ENCODE measurements around the gene NR6A1.

NR6A1 gene

DNA sequence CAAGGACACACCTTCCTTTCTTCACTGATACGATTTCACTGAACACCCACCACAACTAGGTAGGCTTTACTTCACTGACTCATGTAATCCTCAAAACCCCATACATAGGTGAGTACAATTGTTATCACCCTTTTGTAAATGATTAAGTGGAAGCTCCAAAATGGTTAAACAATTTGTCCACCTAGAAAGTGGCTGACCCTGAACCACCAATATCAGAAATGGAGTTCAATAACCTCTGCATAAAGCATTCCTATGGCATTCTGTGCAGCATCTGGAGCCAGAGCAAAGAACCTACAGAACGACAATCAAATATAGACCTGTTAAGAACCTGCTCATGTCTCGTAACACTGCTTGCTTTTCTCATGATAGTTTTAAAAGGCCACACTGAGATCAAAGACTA is 213.2 kb downstream of the NR6A1 start:
- no peak overlapping the region for H3K4me3 ChIP-seq (ENCODE audit: low read length in 2 of 2)

DNA sequence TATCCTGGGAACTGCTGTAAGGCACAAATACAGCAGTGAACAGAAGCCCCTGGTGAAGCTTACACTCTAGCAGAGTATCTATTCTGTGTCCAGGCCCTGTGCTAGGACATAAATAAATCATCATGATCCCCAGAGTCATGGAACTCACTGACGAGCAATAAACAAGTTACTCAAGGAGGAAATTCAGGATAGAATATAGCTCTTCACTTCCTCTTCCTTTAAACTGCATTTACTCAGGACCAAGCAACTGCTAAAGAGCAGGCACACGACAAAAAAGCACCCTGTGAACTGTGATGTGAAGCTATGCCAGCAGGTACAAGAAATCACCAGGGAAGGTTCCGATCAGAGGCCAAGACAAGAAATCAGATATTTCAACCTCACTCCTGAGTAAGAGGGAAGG is 216.1 kb downstream of the NR6A1 start:
- H2BK120ac ChIP-seq (ENCODE audit: low read depth, low read length), result no peak overlapping the region
- H3K14ac ChIP-seq (ENCODE audit: low read length), result no peak overlapping the region
- H3K9ac ChIP-seq (ENCODE audit: low read depth, low read length, poor library complexity), result no peak overlapping the region
- no peaks in the 10 kb centered on the region for H3K9me3 ChIP-seq (replicated peaks in 1 of 2; ENCODE audit: control insufficient read depth in 2 of 2, insufficient read depth in 1 of 2, low read depth in 1 of 2, low read length in 2 of 2)
- no peak overlapping the region for H4K8ac ChIP-seq (ENCODE audit: low read depth, low read length)
- H2BK12ac ChIP-seq (ENCODE audit: low read length), result no peak overlapping the region
- H2AFZ ChIP-seq (ENCODE audit: low read length), result no peak overlapping the region
- WGBS, 2 donors (ENCODE audit: extremely low coverage in 2 of 2, insufficient read length in 2 of 2, insufficient replicate concordance in 1 of 2), result no CpG with 5 or more reads among the region's 3 CpGs
- H3K4me1 ChIP-seq (ENCODE audit: control insufficient read depth in 2 of 2, insufficient read depth in 1 of 2, low read depth in 1 of 2, low read length in 2 of 2), result peaks cover 3 to 5% of the 10 kb centered on the region in 2 donors
- H3K4me3 ChIP-seq (ENCODE audit: low read length in 2 of 2), result no peak overlapping the region
- H3K27ac ChIP-seq (replicated peaks; ENCODE audit: low read length), result no peak overlapping the region
- H2BK5ac ChIP-seq (ENCODE audit: low read length), result no peak overlapping the region
- H2AK5ac ChIP-seq (ENCODE audit: low read depth, low read length), result no peak overlapping the region
- H3K4ac ChIP-seq (ENCODE audit: low read length), result no peak overlapping the region
- no peak overlapping the region for H3K4me2 ChIP-seq (ENCODE audit: insufficient read depth, low read length, poor library complexity, severe bottlenecking)
- H3K36me3 ChIP-seq (replicated peaks in 1 of 2; ENCODE audit: control insufficient read depth in 2 of 2, insufficient read depth in 2 of 2, low read length in 2 of 2), result peaks cover 1 to 16% of the 10 kb centered on the region in 2 donors
- H2BK15ac ChIP-seq (ENCODE audit: low read length), result no peak overlapping the region
- H3K23ac ChIP-seq (ENCODE audit: low read depth, low read length, poor library complexity), result no peak overlapping the region
- no peak overlapping the region for H3K18ac ChIP-seq (ENCODE audit: low read length)
- H3K27me3 ChIP-seq (ENCODE audit: control insufficient read depth in 3 of 3, insufficient read depth in 3 of 3, low read depth in 1 of 3, low read length in 3 of 3), result no peaks in the 10 kb centered on the region
- no peak for DNase-seq (ENCODE audit: low spot score)
- no peaks in the 10 kb centered on the region for H3K79me1 ChIP-seq (ENCODE audit: low read depth, low read length)
- no peak overlapping the region for H4K91ac ChIP-seq (ENCODE audit: low read depth, low read length, poor library complexity)

More for the DNA sequence above, 213.2 kb downstream of the NR6A1 start:
- no peak overlapping the region for H2AFZ ChIP-seq (ENCODE audit: low read length)
- no peak overlapping the region for H3K4ac ChIP-seq (ENCODE audit: low read length)
- H3K4me2 ChIP-seq (ENCODE audit: insufficient read depth, low read length, poor library complexity, severe bottlenecking), result no peak overlapping the region
- peaks cover 2 to 8% of the 10 kb centered on the region in 2 donors for H3K4me1 ChIP-seq (ENCODE audit: control insufficient read depth in 2 of 2, insufficient read depth in 1 of 2, low read depth in 1 of 2, low read length in 2 of 2)
- no peak overlapping the region for H2BK12ac ChIP-seq (ENCODE audit: low read length)
- peaks cover 1 to 14% of the 10 kb centered on the region in 2 donors for H3K36me3 ChIP-seq (replicated peaks in 1 of 2; ENCODE audit: control insufficient read depth in 2 of 2, insufficient read depth in 2 of 2, low read length in 2 of 2)
- H3K23ac ChIP-seq (ENCODE audit: low read depth, low read length, poor library complexity), result no peak overlapping the region
- DNase-seq (ENCODE audit: low spot score), result no peak
- no peak overlapping the region for H2BK15ac ChIP-seq (ENCODE audit: low read length)
- H3K14ac ChIP-seq (ENCODE audit: low read length), result no peak overlapping the region
- H3K18ac ChIP-seq (ENCODE audit: low read length), result no peak overlapping the region
- no peaks in the 10 kb centered on the region for H3K27me3 ChIP-seq (ENCODE audit: control insufficient read depth in 3 of 3, insufficient read depth in 3 of 3, low read depth in 1 of 3, low read length in 3 of 3)
- H2AK5ac ChIP-seq (ENCODE audit: low read depth, low read length), result no peak overlapping the region
- WGBS, 2 donors (ENCODE audit: extremely low coverage in 2 of 2, insufficient read length in 2 of 2, insufficient replicate concordance in 1 of 2), result no CpG with 5 or more reads among the region's 3 CpGs
- H4K91ac ChIP-seq (ENCODE audit: low read depth, low read length, poor library complexity), result no peak overlapping the region
- H4K8ac ChIP-seq (ENCODE audit: low read depth, low read length), result no peak overlapping the region
- no peak overlapping the region for H2BK5ac ChIP-seq (ENCODE audit: low read length)
- no peak overlapping the region for H2BK120ac ChIP-seq (ENCODE audit: low read depth, low read length)
- H3K9ac ChIP-seq (ENCODE audit: low read depth, low read length, poor library complexity), result no peak overlapping the region
- H3K27ac ChIP-seq (replicated peaks; ENCODE audit: low read length), result no peak overlapping the region
- no peaks in the 10 kb centered on the region for H3K9me3 ChIP-seq (replicated peaks in 1 of 2; ENCODE audit: control insufficient read depth in 2 of 2, insufficient read depth in 1 of 2, low read depth in 1 of 2, low read length in 2 of 2)
- H3K79me1 ChIP-seq (ENCODE audit: low read depth, low read length), result peaks cover 2% of the 10 kb centered on the region

DNA sequence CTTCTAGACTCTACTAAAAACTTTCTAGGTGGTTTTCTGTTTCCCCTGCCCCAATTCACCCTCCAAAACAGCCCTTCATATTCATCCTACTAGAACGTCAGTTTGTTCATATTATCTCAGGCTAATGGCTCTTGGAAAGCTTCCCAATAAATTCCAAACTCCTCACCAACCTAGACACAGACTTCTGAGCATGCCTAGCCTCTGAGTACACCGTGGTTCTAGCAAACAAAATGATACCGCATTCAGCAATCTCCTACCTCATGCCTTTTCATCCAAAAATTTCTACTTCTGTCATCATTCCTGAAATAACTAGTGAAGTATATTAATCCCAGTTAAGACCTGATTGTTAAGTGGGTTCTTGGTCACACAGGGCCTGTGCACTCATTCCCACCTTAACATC is 217.4 kb downstream of the NR6A1 start:
- Histone ChIP-seq H3K18ac (ENCODE audit: low read length) (no peak overlapping the region), H4K8ac (ENCODE audit: low read depth, low read length) (no peak overlapping the region), H2AFZ (ENCODE audit: low read length) (no peak overlapping the region), H2BK12ac (ENCODE audit: low read length) (no peak overlapping the region), H3K14ac (ENCODE audit: low read length) (no peak overlapping the region), H3K79me1 (ENCODE audit: low read depth, low read length) (no peaks in the 10 kb centered on the region), H2BK15ac (ENCODE audit: low read length) (no peak overlapping the region), H3K23ac (ENCODE audit: low read depth, low read length, poor library complexity) (no peak overlapping the region), H3K27ac (replicated peaks; ENCODE audit: low read length) (no peak overlapping the region), H3K27me3 (ENCODE audit: control insufficient read depth in 3 of 3, insufficient read depth in 3 of 3, low read depth in 1 of 3, low read length in 3 of 3) (no peaks in the 10 kb centered on the region), H2BK120ac (ENCODE audit: low read depth, low read length) (no peak overlapping the region), H3K9me3 (replicated peaks in 1 of 2; ENCODE audit: control insufficient read depth in 2 of 2, insufficient read depth in 1 of 2, low read depth in 1 of 2, low read length in 2 of 2) (no peaks in the 10 kb centered on the region), H3K4me1 (ENCODE audit: control insufficient read depth in 2 of 2, insufficient read depth in 1 of 2, low read depth in 1 of 2, low read length in 2 of 2) (peaks cover 3 to 5% of the 10 kb centered on the region in 2 donors), H3K36me3 (replicated peaks in 1 of 2; ENCODE audit: control insufficient read depth in 2 of 2, insufficient read depth in 2 of 2, low read length in 2 of 2) (peaks cover 1 to 22% of the 10 kb centered on the region in 2 donors), H2BK5ac (ENCODE audit: low read length) (no peak overlapping the region), H3K9ac (ENCODE audit: low read depth, low read length, poor library complexity) (no peak overlapping the region), H3K4me3 (ENCODE audit: low read length in 2 of 2) (no peak overlapping the region), H3K4me2 (ENCODE audit: insufficient read depth, low read length, poor library complexity, severe bottlenecking) (no peak overlapping the region), H2AK5ac (ENCODE audit: low read depth, low read length) (no peak overlapping the region), H3K4ac (ENCODE audit: low read length) (no peak overlapping the region), H4K91ac (ENCODE audit: low read depth, low read length, poor library complexity) (no peak overlapping the region)
- WGBS, 2 donors (ENCODE audit: extremely low coverage in 2 of 2, insufficient read length in 2 of 2, insufficient replicate concordance in 1 of 2), result no CpG with 5 or more reads among the region's 3 CpGs
- DNase-seq (ENCODE audit: low spot score), result no peak

DNA sequence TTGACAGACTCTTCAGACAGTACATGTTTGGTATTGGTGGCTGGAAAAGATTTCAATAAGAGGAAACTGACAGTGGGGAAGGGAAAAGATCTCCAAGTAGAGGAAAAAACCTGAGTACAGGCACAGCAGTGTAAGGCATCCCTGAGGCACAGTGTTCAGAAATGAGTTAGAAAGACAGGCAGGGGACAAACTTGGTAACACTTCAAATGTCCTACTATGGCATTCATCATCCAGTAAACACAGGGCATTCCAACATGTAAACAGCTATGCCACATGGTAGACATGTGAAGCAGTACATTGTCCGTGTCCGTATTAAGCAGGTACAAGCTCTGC is 218.9 kb downstream of the NR6A1 start:
- Histone ChIP-seq H3K18ac (ENCODE audit: low read length) (no peak overlapping the region), H3K9me3 (replicated peaks in 1 of 2; ENCODE audit: control insufficient read depth in 2 of 2, insufficient read depth in 1 of 2, low read depth in 1 of 2, low read length in 2 of 2) (no peaks in the 10 kb centered on the region), H3K4me2 (ENCODE audit: insufficient read depth, low read length, poor library complexity, severe bottlenecking) (no peak overlapping the region), H3K4me3 (ENCODE audit: low read length in 2 of 2) (no peak overlapping the region), H3K79me1 (ENCODE audit: low read depth, low read length) (no peaks in the 10 kb centered on the region), H3K14ac (ENCODE audit: low read length) (no peak overlapping the region), H3K27ac (replicated peaks; ENCODE audit: low read length) (no peak overlapping the region), H2AFZ (ENCODE audit: low read length) (peak overlapping the region; percentile 10), H2AK5ac (ENCODE audit: low read depth, low read length) (no peak overlapping the region), H2BK15ac (ENCODE audit: low read length) (no peak overlapping the region), H3K36me3 (replicated peaks in 1 of 2; ENCODE audit: control insufficient read depth in 2 of 2, insufficient read depth in 2 of 2, low read length in 2 of 2) (peaks cover 1 to 23% of the 10 kb centered on the region in 2 donors), H2BK12ac (ENCODE audit: low read length) (no peak overlapping the region), H3K9ac (ENCODE audit: low read depth, low read length, poor library complexity) (no peak overlapping the region), H3K4me1 (ENCODE audit: control insufficient read depth in 2 of 2, insufficient read depth in 1 of 2, low read depth in 1 of 2, low read length in 2 of 2) (peaks cover 3 to 5% of the 10 kb centered on the region in 2 donors), H4K91ac (ENCODE audit: low read depth, low read length, poor library complexity) (no peak overlapping the region), H2BK5ac (ENCODE audit: low read length) (no peak overlapping the region), H3K23ac (ENCODE audit: low read depth, low read length, poor library complexity) (no peak overlapping the region), H3K27me3 (ENCODE audit: control insufficient read depth in 3 of 3, insufficient read depth in 3 of 3, low read depth in 1 of 3, low read length in 3 of 3) (no peaks in the 10 kb centered on the region), H4K8ac (ENCODE audit: low read depth, low read length) (no peak overlapping the region), H3K4ac (ENCODE audit: low read length) (no peak overlapping the region), H2BK120ac (ENCODE audit: low read depth, low read length) (no peak overlapping the region)
- DNase-seq (ENCODE audit: low spot score), result no peak
- no CpG with 5 or more reads among the region's 2 CpGs for WGBS, 2 donors (ENCODE audit: extremely low coverage in 2 of 2, insufficient read length in 2 of 2, insufficient replicate concordance in 1 of 2)

Data from neuronal stem cell (in vitro differentiated cells).